GM21381 (cell line): Measurements from ENCODE around the gene IFITM5.
"Not testable (repeated sequence)": the region's sequence is repeated elsewhere in the genome, so short reads cannot be mapped to it uniquely, and the experiment has no call there.

ENCODE experiments used
- ATAC-seq: cut with Tn5 transposase; IDR thresholded peaks from one replicate; pipeline ENCODE4 v1.9.1; 2021; ENCODE audit warnings: mild to moderate bottlenecking, moderate library complexity; ENCODE audit not compliant: unreplicated experiment

IFITM5 gene

DNA sequence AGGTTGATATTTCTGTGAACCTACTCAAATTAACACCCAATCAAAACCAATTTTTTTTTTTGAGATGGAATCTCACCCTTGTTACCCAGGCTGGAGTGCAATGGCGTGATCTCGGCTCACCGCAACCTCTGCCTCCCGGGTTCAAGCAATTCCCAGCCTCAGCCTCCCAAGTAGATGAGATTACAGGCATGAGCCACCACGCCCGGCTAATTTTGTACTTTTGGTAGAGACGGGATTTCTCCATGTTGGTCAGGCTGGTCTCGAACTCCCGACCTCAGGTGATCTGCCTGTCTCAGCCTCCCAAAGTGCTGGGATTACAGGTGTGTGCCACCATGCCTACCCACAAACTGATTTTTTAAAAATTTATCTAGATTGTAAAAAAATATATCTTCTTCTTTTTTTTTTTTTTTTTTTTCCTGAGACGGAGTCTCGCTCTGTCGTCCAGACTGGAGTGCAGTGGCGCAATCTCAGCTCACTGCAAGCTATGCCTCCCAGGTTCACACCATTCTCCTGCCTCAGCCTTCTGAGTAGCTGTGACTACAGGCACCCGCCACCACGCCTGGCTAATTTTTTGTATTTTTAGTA, 29.3 kb upstream of the IFITM5 start:
- not testable (repeated sequence) for ATAC-seq

DNA sequence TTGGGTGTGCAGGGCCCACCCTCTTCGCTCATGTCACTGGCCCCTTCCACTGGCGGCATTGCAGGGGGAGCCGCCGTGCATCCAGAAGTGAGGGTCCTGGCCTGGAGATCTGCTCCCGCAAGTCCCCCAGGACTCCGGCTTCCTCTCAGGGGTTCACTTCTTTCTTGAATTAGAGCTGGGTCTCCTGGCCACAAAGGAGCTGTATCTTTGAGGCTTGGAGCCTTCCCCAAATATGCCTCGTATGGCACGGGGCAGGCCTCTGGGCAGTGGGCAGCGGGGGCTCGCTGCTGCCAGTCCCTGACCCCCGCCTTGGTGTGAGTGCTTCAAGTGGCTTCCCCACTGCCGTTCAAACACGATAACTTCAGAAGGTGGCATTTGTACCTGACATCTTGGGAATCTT, 28.7 kb upstream of the IFITM5 start:
- no peak for ATAC-seq

DNA sequence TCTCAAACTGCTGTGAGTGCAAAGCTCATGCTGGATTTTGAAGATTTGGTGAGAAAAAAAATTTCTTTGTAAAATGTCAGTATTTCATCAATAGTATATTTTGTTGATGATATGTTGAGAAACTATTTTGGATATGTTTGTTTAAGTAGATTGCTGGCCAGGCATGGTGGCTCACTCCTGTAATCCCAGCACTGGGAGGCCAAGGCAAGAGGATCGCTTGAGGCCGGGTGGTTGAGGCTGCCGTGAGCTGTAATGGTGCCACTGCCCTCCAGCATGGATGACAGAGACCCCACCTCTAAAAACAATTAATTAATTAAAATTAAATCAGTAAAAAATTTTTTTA, 28.2 kb upstream of the IFITM5 start:
- ATAC-seq: no peak

DNA sequence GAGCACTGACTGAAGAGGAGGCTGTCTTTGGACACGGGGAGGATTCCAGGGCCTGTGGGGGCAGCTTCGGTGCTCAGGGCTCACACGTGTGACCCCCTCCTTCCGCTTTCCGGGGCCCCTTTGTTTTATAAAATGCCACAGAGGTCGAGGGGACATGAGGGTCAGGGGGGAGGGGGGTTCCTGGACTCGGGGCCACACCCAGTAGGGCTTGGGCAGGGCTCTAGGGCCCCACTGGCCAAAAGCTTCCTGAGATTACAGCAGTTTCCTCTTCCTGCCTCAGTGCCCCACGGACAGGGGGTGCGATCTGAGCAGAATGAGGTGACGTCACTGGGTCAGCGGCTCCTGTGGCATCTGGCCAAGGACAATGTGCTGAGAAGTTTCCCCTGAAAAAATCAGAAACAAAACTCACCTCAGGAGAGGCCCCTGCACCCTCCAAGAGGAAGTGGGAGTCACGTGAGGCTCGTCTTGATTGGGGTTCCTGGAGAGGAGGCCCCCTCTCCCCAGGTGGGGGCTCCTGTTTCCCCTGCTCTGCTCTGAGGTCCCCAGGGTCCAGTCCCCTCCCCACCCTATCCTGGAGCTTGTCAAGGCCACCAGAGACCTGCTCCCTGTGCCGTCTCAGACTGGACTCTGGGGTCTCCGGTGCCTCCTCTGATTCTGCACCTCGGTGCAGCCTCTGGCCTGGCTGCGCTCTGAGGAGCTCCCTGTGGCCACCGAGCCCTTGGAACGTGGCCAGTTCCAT, 27.7 kb upstream of the IFITM5 start:
- ATAC-seq: peak; percentile 76

DNA sequence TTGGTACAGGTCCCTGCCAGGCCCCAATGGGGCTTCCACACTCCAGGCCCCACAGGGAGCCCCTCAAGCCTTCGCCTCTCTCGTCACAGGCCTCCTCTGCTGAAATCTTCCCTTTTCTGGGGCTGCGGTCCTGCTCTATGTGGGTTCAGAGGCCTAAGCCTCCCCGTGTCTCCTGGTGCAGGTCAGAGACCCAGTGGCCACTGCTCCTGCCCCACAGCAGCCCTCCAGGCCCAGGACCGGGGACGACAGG, 27.2 kb upstream of the IFITM5 start:
- no peak for ATAC-seq

DNA sequence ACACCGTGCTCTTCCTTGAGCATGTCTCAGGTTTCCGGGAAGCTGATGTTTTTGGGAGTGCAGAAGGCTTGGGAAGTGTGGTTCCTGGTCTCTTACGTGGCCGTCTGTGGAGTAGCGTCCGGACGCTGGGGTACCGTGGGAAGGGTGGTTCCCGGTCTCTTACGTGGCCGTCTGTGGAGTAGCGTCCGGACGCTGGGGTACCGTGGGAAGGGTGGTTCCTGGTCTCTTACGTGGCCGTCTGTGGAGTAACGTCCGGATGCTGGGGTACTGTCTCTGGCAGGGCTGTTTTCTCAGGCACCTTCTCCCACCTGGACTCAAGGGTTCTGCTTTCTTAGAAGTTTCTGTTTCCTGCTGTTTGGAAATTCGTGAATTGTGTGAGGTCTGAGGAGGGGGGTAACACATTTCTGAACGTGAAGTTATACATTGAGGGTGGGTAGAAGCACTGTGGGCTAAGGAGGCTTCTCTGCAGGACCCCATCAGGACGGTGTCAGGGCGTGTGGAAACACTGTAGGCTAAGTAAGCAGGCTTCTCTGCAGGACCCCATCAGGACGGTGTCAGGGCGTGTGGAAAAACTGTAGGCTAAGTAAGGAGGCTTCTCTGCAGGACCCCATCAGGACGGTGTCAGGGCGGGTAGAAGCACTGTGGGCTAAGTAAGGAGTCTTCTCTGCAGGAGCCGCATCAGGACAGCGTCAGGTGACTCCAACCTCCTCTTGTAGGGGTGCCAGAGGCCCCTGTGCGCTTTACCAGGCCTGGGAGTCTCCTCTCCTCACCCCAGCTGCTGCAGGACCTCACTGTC, 26.7 kb upstream of the IFITM5 start:
- no peak for ATAC-seq

DNA sequence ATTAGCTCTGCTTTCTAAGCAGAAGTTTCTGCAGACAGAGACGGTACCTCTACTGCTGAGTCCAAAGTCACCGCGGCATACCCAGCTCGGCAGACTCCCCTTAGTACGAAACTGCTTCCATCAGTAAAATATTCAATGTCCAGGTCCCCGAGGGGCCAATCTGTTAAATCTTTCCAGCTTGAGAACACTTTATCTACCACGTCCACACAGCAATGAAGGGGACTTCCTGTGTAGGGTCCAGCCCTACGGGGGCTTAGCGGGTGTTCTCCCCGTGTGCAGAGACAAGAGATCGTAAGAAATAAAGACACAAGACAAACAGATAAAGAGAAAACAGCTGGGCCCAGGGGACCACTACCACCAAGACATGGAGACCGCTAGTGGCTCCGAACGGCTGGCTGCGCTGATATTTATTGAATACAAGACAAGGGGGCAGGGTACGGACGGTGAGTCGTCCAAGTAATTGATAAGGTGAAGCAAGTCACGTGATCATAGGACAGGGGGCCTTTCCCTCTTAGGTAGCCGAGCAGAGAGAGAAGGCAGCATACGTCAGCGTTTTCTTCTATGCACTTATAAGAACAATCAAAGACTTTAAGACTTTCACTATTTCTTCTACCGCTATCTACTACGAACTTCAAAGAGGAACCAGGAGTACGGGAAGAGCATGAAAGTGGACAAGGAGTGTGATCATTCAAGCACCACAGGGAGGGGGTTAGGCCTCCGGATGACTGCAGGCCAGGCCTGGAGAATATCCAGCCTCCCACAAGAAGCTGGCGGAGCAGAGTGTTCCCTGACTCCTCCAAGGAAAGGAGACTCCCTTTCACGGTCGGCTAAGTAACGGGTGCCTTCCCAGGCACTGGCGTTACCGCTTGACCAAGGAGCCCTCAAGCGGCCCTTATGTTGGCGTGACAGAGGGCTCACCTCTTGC, 25.5 kb upstream of the IFITM5 start:
- not testable (repeated sequence) for ATAC-seq

DNA sequence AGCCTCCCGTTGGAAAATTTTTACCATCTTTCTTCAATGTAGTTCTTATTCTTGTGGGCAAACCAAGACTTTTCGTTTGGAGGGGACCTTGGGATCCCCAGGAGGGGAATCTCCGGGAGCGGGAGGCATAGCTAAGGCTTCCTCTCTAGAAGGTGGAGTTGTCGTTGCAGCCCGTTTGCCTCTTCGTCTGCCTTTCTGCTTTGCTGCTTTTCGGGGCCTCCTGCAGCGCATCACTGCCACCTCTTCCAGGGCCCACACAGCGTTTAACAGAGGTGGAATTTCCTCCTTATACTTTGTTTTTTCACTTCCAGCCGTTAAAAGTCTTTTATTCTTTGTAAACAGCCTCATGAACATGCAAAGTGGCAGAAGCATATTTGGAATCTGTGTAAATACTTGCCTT, 24.8 kb upstream of the IFITM5 start:
- ATAC-seq: no peak

DNA sequence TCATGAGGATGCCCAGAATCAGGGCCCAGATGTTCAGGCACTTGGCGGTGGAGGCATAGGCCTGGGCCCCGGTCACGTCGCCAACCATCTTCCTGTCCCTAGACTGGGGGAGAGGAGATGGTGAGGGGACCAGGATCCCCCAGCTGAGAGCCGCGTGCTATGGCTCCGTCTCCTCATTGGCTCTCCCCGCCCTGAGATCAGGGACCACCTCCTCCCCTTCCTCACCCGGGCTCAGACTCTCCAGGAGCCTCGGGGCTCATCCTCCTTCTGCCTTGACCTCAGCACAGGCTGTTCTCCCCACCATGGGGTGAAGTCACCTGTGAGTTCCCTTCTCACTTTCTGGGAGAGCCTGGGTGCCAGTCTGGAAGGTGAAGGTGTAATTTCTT, 20.6 kb upstream of the IFITM5 start:
- ATAC-seq: not testable (repeated sequence)

DNA sequence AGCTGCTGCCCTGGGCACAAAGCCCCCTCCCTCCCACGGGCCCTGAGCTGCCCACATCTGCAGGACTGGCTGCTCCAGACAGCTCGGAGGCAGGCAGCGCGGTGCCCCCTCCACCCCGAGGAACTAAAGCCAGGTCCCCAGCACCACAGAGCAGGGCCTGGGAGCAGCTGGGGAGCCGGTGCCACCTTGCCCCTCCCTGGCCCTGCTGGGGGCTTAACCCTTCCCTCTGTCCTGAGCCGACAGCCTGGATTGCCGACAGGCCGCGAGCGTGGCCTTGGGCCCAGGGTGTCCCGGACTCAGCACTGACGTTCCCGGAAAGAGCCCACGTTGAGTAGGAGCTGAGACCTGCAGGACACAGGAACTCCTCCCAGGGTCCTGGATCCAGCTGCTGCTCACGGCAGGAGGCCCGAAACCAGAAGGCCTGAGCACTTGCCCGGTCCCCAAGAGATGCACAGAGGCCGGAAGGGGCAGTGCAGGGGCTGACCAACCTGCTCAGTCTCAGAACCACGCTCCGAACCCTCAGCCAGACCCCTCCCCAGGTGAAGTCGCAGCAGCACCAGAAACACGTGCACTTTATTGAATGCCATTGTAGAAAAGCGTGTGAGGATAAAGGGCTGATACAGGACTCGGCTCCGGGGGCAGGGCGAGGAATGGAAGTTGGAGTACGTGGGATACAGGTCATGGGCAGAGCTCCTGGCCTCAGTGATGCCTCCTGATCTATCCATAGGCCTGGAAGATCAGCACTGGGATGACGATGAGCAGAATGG, 20.0 kb upstream of the IFITM5 start:
- peak; percentile 14 for ATAC-seq

DNA sequence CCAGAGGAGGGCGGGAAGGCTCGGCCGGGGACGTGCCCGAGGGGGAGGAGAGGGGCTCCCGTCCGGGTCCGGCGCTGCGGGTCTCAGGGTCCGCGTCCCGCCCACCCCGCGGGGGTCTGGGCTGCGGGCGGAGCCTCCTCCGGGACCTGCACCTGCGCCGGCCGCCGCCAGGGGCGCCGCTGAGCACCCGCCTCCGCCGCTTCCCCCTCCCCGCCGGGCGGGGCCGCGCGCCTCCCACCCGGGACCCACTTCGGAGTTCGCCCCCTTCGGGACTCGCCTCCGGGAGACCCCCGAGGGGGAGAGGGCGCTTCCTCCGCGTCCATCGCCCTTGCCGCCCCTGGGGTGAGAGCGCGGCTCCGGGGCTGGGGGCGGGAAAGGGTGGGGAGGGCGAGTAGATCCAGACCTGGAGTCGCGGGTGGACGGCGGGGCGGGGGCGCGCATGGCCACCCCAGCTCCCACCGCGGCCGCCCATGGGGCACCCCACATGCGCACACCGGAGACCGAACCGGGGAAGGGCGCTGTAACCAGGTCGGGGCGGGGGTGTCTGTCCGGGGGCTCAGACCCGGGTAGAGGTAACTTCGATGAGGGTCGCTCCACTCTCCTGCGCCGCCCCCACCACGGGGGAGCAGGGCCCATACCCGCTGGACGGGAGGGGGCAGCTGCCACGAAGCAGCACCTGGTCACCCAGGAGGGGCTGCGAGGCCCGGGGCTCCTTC, 19.2 kb upstream of the IFITM5 start:
- peak; percentile 49 for ATAC-seq

DNA sequence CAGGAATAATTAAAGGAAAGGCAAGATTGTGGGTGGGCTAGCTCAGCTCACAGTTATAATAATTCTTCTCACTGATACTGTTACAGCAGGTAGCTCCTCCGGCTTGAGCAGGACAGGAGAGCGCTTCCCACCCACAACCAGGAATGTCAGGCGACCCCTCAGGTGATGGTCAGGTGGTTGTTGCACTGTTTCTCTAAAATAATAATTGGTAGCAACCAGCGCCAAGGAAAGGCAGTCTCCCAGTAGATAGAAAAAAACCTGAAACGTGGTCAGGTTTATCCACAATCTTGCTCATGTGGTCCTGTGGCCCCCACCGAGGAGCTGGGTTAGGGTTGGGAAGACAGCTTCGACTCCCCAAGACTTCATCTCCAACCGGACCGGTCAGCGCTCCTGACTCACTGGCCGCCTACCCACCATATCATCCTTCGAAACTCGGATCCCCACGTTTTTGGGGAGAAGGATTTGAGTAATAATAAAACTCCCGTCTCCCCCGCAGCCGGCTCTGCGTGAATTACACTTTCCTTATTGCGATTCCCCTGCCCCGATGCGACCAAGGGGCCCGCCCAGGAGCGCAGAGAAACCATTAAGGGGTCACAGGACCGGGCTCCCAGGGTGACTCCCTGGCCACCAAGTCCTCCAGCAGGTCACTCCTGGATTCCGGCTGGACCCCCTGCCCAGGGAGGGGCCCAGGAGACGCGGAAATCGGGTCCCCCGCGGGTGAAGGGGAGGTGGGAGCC, 18.5 kb upstream of the IFITM5 start:
- not testable (repeated sequence) for ATAC-seq

DNA sequence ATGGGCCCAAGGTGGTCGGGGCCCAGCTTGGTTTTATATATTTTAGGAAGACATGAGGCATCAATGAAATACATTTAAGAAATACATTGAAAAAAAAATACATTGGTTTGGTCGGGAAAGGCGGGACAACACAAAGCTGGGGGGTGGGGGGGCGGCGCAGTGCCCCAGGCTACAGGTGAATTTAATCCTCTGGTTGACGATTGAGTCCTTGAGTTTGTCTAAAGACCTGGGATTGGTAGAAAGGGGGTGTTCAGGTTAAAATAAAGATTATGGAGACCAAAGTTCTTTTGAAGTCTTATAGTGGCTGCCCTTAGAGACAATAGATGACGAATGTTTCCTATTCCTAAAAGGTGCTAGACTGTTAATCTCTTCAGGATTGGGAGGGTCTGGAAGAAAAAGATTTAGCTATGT, 17.6 kb upstream of the IFITM5 start:
- ATAC-seq: no peak

DNA sequence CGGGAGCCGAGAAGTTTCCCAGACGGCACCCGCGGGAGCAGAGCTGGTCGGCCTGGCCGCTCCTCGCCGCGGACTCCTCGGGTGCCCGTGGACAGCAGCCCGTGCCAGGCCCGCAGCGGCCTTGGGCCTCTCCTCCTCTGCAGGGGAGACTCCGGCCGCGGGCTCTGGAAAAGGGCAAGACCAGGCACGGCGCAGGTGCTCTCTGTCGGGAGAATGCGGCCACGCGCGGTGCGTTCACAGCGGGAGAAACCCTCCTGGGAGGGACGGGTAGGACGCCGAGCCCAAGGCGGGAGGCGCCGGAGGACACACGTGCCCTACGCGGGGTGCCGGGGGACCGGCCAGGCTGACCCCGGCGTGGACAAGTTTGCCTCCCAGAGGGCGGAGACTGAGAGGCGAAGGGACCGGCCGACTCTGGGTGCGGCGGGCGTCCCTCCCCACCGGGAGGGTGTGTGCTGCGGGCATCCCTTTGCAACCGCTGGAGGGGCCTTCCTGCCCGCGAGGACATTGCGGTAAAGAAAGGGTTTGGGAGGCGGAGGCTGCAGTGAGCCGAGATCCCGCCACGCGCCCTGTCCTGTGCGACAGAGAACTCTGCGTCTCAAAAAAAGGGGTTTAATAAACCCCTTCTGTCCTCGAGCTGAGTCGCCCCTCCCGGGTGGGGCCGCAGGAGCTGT, 16.8 kb upstream of the IFITM5 start:
- ATAC-seq: no peak

DNA sequence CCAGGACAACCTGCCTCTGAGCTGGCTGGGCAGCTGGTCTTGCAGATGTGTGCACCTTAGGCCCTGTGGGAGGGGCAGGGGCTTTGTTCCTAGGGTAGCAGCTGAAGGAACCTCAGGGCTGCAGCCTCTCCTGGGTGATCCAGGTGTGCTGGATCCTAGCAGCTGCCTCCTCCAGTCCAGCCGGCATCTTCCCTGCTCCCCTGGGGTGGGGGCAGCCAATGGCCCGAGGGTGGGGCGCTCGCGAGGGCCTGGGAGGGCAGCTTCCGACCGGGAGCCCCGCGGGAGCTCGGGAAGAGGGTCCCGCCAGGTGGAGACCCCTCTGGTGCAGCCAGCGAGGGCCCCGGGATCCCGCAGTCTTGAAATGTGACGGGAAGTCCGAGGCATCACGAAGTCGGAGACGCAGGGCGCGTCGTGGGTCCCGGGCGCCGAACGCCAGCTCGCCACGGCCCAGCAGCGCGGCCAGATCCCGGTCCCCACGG, 16.2 kb upstream of the IFITM5 start:
- no peak for ATAC-seq

DNA sequence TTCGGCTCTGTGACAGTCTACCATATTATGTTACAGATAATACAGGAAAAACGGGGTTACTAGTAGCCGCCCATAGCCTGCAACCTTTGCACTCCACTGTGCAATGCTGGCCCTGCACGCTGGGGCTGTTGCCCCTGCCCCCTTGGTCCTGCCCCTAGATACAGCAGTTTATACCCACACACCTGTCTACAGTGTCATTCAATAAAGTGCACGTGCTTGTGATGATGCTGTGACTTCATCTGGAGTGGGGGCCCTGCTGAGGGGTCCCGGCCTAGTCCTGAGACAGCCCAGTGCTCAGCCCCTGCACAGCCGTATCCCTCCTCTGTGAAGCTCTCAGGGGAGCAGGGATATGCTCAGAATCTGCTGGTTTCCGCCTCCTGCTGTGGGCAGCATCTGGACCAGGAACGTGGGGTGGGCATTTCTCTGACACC, 15.7 kb upstream of the IFITM5 start:
- ATAC-seq: no peak

DNA sequence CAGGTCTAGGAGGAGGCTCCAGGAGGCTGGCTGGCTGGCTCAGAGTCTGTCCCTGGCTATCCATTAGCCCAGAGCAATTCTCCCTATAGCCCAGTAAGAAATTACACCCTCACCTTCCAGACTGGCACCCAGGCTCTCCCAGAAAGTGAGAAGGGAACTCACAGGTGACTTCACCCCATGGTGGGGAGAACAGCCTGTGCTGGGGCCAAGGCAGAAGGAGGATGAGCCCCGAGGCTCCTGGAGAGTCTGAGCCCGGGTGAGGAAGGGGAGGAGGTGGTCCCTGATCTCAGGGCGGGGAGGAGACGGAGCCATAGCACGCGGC, 15.2 kb upstream of the IFITM5 start:
- ATAC-seq: not testable (repeated sequence)

DNA sequence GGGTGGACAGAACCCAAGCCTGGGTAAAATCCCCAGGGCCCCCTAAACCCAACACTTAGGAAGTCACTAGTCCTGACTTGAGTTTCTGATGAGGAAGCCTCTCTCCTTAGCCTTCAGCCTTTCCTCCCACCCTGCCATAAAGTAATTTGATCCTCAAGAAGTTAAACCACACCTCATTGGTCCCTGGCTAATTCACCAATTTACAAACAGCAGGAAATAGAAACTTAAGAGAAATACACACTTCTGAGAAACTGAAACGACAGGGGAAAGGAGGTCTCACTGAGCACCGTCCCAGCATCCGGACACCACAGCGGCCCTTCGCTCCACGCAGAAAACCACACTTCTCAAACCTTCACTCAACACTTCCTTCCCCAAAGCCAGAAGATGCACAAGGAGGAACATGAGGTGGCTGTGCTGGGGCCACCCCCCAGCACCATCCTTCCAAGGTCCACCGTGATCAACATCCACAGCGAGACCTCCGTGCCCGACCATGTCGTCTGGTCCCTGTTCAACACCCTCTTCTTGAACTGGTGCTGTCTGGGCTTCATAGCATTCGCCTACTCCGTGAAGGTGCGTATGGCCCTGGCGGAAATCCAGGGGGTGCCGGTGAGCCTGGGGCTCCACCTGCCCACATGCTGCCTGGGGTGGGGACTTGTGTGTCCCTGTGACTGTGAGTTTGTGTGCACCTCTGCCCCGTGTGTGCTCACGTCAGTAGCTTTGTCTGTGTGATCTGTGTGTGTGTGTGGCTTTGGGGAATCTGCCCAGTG, 14.6 kb upstream of the IFITM5 start, which contains the start of gene IFITM1:
TSS of gene IFITM1 (plus strand) at position 254 of the 767 bp plus-strand sequence. CDS start at position 385, 131 bp downstream.
- no peak for ATAC-seq
